Activated naive CD4-positive, alpha-beta T cell treated with Interleukin-2 at 50 U/mL for 16 hours (primary cell): ENCODE results near the gene CYP4X1.
"Not testable (repeated sequence)": the region's sequence is repeated elsewhere in the genome, so short reads cannot be mapped to it uniquely, and the experiment has no call there.

Experiments
- DNase-seq: peaks from one replicate; pipeline ENCODE4 v3.0.0-alpha.2; 2020

Gene CYP4X1, protein sequence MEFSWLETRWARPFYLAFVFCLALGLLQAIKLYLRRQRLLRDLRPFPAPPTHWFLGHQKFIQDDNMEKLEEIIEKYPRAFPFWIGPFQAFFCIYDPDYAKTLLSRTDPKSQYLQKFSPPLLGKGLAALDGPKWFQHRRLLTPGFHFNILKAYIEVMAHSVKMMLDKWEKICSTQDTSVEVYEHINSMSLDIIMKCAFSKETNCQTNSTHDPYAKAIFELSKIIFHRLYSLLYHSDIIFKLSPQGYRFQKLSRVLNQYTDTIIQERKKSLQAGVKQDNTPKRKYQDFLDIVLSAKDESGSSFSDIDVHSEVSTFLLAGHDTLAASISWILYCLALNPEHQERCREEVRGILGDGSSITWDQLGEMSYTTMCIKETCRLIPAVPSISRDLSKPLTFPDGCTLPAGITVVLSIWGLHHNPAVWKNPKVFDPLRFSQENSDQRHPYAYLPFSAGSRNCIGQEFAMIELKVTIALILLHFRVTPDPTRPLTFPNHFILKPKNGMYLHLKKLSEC

DNA sequence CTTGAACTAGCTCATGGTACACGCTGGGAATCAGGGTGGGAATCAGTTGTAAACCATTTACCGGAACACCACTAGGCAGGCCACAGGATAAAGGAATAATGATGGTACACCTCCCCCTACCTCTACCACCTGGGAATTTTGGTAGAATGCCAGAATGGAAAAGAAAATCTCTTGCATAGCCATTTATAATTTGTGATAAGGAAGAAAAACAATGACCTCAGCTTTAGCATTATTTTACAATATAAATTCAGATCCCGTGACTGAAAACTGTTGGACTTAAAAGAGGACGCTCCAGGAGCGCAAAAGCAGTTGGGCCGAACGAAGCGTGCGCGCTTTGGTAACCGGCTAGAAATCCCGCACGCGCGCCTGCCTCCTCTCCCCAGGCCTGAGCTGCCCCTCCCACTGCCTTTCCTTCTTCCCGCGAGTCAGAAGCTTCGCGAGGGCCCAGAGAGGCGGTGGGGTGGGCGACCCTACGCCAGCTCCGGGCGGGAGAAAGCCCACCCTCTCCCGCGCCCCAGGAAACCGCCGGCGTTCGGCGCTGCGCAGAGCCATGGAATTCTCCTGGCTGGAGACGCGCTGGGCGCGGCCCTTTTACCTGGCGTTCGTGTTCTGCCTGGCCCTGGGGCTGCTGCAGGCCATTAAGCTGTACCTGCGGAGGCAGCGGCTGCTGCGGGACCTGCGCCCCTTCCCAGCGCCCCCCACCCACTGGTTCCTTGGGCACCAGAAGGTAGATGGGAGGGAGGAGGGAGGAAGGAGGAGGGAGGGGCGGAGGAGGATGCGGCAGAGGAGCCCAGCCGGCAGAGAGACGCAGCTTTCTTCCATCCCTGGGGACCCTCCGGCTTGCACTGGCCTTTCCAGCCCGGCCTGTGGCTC lies at the start of gene CYP4X1:
Gene CYP4X1, plus strand, starts transcription at position 402 of the 873 bp plus-strand sequence. Its CDS starts 149 bp downstream, at position 551.
- no peak for DNase-seq

DNA sequence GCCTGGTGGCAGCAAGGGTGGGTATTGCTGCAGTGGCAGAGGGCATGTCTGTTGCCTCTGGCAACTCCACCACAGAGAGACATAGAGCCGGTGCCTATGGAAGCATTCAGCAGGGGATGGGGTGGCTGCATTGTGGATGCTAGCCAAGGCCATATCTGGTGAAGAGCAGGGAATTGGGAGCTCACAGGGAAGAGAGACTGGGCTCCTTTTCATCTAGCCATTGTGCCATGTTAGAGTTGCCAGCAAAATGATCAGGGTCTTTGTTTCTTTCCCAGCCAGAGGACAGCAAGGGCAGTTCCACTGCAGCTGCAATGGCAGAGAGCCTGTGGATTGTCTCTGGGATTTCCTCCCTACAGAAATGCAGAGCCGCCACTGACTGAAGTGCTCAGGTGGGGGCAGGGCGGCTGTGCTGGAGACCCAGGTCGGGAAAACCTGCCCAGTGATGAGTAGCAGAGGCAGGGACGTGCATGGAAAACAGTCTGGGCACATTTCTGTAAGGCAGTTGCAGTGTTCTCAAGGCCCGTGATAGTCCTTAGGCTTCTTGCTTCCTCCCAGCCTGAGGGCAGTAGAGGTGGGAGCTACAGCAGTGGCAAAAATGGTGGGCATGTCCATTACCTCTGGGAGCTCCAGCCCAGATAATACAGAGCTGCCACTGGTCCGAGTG lies 40.2 kb upstream of the CYP4X1 start:
- no peak for DNase-seq

DNA sequence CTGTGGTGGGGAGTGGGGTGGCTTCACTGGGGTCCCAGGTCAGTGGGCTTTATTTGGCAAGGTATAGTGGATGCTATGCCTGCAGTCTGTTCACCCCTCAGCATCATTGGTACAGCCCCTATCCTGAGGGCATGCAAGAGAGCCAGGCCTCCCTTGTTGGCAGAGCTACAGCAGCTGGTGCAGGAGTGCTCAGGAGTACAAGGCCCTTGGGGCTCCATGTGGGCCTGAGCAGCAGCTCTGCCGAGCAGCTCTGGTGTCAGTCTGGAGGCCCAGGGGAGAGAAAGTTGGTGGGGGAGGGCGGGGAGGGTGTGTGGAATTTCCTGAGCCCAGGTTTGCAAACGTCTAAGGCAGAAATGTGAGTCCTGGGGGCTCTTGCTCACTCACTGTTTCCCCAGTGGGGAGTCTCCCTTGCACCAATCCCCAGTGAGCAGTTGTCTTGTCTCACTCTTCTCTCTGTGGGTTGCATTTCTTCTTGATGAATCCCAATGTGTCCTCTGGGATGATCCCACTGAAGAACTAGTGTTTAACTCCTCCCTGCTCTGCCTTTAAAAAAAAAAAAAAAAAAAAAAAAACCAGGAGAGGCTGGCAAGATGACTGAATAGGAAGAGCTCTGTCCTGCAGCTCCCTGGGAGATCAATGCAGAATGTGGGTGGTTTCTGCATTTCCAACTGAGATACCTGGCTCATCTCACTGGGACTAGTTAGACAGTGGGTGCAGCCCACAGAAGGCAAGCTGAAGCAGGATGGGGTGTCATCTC lies 39.5 kb upstream of the CYP4X1 start:
- DNase-seq = no peak

DNA sequence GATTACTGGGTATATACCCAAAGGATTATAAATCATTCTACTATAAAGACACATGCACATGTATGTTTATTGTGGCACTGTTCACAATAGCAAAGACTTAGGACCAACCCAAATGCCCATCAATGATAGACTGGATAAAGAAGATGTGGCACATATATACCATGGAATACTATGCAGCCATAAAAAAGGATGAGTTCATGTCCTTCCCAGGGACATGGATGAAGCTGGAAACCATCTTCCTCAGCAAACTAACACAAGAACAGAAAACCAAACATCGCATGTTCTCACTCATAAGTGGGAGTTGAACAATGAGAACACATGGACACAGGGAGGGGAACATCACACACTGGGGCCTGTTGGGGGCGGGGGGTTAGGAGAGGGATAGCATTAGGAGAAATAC lies 32.9 kb upstream of the CYP4X1 start:
- not testable (repeated sequence) for DNase-seq

DNA sequence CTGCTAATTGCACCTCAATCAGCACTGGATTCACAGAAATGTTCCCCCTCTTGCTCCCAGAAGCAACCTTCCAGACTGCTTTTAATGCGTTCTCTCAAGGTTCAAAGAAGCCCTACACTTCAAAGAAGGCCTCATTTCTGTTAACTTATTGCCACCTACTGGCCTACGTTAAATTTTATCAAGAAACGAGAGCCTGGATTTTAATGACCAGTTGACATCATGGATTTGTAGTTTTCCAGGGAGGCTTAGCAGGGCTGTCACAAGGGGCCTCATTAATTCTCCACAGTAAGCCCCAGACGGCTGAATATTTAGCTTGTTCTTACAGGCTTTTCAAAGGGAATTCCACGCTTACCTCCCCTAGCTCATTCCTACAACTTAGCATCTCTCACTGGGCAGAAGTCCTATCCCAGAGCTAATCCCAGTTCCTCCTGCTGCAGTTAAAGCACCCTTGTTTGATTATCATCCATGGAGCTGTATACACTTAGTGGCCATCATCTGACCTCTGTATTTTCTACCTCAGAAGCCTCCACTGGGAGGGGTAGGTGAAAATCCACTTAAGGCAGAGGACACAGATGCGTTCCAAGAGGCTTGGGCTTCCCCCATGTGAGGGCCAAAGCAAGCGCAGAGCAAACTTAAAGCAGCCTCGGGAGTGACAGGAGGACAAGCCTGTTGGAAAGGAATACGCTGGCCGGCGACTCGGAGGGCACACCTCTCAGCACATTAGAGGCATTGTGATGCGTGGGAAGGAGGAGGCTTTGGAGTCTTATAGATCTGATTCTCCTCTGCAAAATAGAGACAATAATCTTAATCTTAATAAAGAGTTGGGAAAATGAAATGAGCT lies 32.2 kb upstream of the CYP4X1 start:
- no peak for DNase-seq

DNA sequence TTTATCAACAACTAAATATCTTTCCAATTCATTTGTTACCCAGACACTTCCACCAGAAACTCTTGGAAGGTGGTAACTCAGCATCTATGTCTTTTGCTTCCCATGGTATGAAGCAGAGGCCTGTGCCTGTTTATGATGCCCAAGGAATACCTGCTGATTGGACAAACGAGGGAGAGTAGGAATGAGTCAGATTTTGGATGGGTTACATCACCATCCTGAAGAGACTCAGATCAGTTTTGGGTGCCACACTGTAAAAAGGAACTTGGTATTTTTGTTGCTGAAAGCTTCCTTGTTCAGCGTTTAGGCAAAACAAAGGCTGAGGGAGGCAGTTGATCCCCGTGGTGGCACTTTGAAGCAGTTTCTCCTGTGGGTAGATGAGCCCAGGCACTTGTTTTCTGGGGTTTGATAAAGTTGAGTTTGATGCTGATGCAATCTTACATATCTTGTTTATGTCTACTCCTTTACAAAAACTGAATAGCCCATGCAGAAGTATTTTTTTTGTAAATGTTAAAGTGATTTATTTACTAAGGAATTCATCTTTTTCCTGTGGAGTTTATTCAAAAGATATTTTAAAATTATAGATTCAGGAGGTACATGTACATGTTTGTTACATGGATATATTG lies 26.7 kb upstream of the CYP4X1 start:
- DNase-seq = no peak

DNA sequence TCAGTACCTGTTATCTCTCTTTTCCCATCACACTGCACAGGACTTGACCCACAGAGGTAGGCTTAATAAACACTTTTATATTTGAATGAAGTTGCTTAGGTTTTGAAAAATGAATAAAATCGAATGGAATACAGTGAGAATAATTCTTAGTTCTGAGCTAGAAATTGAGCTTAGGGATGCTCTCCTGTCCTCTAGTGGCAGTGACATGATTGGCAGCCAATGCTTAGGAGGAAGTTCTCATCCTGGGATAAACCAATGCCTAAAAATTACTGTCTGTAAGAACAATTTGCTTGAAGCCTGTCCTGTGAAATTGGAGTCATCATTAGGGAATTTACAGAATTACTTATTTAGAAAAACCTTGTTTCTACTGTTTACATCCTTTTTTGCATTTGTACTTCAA lies 21.3 kb upstream of the CYP4X1 start:
- DNase-seq = no peak

DNA sequence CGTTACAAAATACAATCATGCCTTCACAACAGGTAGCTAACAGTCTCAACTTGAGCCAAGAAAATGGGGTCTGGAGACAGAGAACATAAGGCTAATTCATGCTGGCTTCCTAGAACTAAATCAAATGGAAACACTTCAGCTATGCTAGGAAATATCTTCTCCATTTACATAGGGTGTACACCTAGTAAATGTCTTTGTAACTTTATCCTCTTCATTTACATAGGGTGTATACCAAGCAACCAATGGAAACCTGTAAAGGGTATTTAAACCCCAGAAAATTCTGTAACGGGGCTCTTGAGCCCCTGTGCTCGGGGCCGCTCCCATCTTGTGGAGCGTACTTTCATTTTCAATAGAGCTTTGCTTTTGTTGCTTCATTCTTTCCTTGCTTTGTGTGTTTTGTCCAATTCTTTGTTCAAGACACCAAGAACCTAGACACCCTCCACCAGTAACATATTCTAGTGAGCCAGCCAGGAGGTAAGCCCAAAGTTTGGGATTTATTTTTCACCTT lies 19.5 kb upstream of the CYP4X1 start:
- no peak for DNase-seq

DNA sequence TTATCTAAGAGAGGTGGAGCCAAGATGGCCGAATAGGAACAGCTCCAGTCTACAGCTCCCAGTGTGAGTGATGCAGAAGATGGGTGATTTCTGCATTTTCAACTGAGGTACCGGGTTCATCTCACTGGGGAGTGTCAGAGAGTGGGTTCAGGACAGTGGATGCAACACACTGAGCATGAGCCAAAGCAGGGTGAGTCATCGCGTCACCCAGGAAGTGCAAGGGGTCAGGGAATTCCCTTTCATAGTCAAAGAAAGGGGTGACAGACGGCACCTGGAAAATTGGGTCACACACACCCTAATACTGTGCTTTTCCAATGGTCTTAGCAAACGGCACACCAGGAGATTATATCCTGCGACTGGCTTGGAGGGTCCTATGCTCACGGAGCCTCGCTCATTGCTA lies 17.0 kb upstream of the CYP4X1 start:
- DNase-seq = not testable (repeated sequence)

DNA sequence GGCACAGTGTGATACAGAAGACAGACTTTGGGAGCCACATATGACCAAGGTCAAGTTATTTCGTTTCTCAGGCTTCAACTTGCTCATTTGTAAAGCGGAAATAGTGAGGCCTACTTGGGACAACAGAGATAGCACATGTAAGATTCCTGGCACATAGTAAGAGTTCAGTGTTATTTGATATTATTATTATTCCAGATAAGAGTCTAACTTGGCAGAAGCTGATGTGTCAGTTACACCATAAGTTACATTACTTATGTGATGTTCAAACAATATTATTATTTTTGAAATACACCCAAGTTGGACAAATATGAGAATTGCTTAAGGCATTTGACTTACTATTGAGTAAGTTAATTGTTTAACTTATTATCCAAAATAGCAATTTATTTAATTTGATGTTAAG lies 10.2 kb upstream of the CYP4X1 start:
- DNase-seq = no peak

DNA sequence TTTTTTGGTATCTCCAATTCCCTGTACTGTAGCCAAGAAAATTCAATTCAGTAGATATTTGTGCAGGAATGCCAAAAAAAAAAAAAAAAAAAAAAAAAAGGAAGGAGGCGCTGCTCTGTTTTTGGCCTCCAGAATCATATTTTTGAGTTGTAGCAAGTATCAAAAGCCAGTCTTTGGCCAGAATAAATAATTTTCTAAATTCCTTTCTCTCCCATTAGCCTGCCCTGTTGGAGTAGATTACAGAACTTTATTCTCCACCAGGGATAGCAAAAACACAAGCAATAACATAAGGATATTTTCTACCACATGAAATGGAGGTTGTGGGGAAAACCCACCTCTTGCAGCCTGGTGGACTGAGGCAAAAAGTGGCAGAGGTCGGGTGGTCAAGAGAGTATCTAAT lies 2.4 kb upstream of the CYP4X1 start:
- DNase-seq = no peak

DNA sequence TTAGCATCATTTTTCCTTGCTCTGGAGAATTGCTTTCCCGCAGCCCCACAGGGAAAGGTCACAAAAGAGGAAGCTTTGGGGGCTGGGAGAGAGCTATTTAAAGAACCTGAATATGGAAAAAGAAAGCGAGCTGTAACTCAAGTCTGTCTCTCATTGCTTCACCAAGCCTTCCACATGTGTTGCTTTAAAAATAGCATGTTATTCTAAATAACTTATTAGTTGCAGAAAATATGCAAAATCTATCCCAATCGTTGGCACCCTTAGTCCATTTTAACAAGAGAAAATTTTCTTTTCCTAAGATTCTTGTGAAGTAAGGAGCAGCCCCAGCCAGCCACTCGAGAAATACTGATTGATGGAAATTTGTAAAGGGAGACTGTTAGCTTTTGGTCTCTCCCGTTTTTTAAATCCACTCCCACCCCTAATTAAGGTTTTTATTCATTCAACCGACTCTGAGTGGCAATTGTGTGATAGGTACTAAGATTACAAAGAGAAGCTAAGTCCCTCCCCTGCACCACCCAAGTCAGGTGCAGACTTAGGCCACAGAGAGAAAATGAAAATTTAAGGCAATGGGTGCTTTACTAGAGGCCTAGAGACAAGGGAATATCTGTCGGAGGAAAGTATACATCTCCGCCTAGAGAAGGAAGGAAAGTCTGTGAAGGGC lies 802 bp downstream of the CYP4X1 start:
- no peak for DNase-seq

DNA sequence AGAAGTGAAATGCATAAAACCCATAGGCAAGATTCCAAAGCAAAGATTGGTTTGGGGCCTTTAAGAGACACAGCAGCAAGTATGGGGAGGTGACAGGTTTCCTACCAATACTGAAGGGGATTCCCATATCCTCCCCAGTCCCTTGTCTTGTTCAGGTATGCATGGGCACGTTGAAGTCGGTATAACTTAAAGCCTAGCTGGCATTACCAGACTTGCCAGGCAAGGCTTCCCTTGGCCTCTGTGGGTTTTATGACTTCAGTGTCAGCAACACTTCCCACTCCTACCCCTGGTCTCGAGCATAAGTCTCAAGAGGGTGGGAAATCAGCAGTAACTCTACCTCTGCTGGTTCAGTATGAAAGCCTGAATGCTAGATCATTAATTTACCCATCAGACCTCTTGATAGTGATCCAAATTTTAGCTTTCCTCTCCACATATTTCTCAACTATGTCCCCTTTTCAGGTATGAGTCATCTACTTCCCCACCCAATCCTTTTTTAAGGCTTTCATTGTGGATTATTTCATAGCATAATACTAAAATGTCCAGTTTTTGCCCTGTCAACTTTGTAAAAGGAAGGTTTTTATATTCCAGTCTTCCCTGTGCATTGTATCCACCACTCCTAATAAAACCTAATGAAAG lies 6.8 kb downstream of the CYP4X1 start:
- no peak for DNase-seq

DNA sequence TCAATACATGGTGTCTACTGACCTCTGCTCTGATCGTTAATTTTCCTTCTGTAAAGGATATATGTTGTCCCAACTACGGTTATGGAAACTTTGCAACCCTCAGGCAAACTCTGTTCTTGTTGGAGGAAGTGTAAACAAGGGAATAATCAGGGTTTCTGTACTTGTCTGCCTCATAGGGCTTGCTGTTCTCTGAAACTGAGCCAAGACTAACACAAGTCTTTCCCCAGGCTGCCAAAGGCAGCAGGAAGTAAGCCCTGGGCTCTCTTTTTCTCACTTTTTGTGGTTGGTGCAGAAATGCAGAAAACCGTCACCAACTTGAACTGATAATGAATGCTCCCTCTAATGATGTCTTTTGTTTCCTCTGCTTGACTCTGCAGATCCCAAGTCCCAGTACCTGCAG lies 7.6 kb downstream of the CYP4X1 start:
- no peak for DNase-seq

DNA sequence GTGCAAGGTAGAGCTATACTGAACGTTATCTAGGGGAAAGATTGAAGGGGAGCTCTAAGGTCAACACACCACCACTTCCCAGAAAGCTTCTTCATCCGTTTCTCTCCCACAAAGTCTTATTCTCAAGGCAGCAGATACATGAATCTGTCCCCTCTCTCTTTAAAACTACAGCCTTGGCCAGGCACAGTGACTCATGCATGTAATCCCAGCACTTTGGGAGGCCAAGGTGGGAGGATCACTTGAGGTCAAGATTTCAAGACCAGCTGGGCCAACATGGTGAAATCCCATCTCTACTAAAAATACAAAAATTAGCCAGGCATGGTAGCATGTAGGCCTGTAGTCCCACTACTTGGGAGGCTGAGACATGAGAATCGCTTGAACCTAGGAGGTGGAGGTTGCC lies 8.1 kb downstream of the CYP4X1 start:
- DNase-seq = no peak

DNA sequence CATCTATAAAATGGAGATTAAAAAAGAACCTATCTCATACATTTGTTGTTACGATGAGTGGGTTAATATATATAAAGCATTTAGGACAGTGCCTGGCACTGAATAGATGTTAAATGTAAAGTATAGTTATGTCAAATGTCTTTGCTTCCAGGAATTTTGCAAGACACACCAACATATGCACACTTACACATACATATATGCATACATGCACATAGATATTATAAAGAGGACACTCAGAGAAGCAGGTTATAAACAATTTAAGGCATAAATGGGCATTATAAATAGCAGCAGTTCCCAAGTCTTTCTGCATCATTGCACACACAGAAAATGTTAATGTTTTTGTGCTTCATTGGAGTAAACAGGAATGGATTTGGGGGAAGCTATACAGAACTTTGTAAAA lies 13.3 kb downstream of the CYP4X1 start:
- DNase-seq = no peak

DNA sequence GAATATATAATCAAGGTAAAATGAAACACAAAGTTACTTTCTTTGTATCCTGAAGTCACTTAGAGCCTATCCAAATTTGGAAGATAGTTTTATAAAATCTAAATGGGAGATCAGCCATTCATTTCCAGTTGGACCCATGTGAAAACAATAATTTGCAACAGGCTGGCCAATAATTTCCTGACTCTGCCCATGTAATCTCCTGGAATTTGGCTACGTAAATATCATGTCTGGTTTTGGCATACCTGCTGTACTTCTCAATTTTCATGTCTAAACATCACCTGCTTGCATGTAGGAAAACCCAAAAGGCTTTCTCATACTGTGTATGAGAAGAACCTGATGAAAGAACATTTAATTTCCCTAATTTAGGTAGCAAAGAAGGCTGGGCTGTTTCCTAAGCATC lies 35.9 kb downstream of the CYP4X1 start:
- no peak for DNase-seq

DNA sequence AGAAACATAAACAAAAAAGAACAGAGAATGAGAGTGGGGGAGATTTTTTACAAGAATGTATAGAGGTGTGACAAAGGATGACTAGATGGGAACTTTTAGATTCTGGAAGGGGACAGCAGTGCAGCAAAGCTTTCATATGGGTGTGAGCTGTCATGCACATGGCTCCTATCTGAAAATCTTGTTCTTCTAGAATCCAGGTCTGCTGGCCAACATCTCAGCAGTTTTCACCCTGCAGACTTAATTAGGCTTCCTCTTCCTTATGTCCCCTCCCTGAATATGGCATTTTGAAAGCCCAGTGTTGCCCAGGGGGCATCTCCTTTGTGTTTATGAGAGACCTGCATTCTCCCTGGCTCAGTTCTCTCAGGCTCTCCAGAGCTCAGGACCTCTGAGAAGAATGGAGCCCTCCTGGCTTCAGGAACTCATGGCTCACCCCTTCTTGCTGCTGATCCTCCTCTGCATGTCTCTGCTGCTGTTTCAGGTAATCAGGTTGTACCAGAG lies 43.7 kb downstream of the CYP4X1 start, which contains the start of gene CYP4Z1:
Gene CYP4Z1, plus strand, starts transcription at position 135 of the 498 bp plus-strand sequence. Its CDS starts 260 bp downstream, at position 395.
- no peak for DNase-seq

DNA sequence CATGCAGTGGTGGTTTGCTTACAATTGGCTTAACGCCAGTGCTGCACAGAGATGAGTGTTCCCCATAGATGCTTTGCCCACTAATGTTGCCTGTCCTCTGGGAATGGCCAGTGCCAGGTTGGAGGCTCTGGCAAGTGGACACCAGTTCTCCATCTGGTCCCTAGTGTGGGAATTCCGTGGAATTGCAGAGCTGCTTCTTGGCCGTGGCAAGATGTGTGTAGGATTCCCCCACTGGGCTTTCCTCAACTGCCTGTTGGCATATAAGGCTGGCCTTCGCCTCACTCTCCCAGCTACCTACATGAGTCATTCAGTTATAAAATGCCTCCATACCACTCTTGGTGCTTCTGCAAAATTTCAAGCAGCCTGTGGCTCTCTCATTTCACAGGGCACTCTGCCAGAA lies 45.6 kb downstream of the CYP4X1 start:
- DNase-seq = not testable (repeated sequence)
